ENCODE results near the gene ANKRD66.
A peak's percentile ranks its signal among the peaks of the same experiment; 100 is the strongest.
"Not testable (repeated sequence)": the region's sequence is repeated elsewhere in the genome, so short reads cannot be mapped to it uniquely, and the experiment has no call there.

Gene ANKRD66

GRCh38 chr6:46751658-46752057, 4.9 kb downstream of the ANKRD66 start:
- no peak for DNase-seq (ENCODE audit: extremely low read depth in 1 of 2, low read depth in 1 of 2)

- no peak for DNase-seq (ENCODE audit: extremely low read depth in 1 of 2, low read depth in 1 of 2)
Measured at GRCh38 chr6:46755865-46756264, 9.1 kb downstream of the ANKRD66 start.

- no peak for DNase-seq (ENCODE audit: extremely low read depth in 1 of 2, low read depth in 1 of 2)
Measured at GRCh38 chr6:46756469-46757213, 9.9 kb downstream of the ANKRD66 start.

GRCh38 chr6:46757214-46757596, 10.5 kb downstream of the ANKRD66 start:
- no peak for DNase-seq (ENCODE audit: extremely low read depth in 1 of 2, low read depth in 1 of 2)

- DNase-seq (ENCODE audit: extremely low read depth in 1 of 2, low read depth in 1 of 2), result no peak
Measured at GRCh38 chr6:46758960-46759753, 12.4 kb downstream of the ANKRD66 start.

GRCh38 chr6:46760925-46761324, 14.2 kb downstream of the ANKRD66 start:
- no peak for DNase-seq (ENCODE audit: extremely low read depth in 1 of 2, low read depth in 1 of 2)

GRCh38 chr6:46763466-46763865, 16.7 kb downstream of the ANKRD66 start:
- no peak for DNase-seq (ENCODE audit: extremely low read depth in 1 of 2, low read depth in 1 of 2)

GRCh38 chr6:46764280-46764679, 17.5 kb downstream of the ANKRD66 start:
- not testable (repeated sequence) for DNase-seq (ENCODE audit: extremely low read depth in 1 of 2, low read depth in 1 of 2)

GRCh38 chr6:46764961-46765360, 18.2 kb downstream of the ANKRD66 start:
- no peak for DNase-seq (ENCODE audit: extremely low read depth in 1 of 2, low read depth in 1 of 2)

GRCh38 chr6:46772016-46772415, 25.3 kb downstream of the ANKRD66 start:
- no peak for DNase-seq (ENCODE audit: extremely low read depth in 1 of 2, low read depth in 1 of 2)

- no peak for DNase-seq (ENCODE audit: extremely low read depth in 1 of 2, low read depth in 1 of 2)
Measured at GRCh38 chr6:46772762-46773161, 26.0 kb downstream of the ANKRD66 start.

GRCh38 chr6:46773201-46773855, 26.6 kb downstream of the ANKRD66 start:
- DNase-seq (ENCODE audit: extremely low read depth in 1 of 2, low read depth in 1 of 2), result no peak

GRCh38 chr6:46774736-46775135, 28.0 kb downstream of the ANKRD66 start:
- not testable (repeated sequence) for DNase-seq (ENCODE audit: extremely low read depth in 1 of 2, low read depth in 1 of 2)

GRCh38 chr6:46776070-46776712, 29.5 kb downstream of the ANKRD66 start:
- no peak for DNase-seq (ENCODE audit: extremely low read depth in 1 of 2, low read depth in 1 of 2)

GRCh38 chr6:46777476-46778346, 31.0 kb downstream of the ANKRD66 start:
- no peak for DNase-seq (ENCODE audit: extremely low read depth in 1 of 2, low read depth in 1 of 2)

- DNase-seq (ENCODE audit: extremely low read depth in 1 of 2, low read depth in 1 of 2), result peak in 1 of 2 donors; percentile 14
Measured at GRCh38 chr6:46781478-46782378, 35.0 kb downstream of the ANKRD66 start.

GRCh38 chr6:46784535-46784934, 37.8 kb downstream of the ANKRD66 start:
- DNase-seq (ENCODE audit: extremely low read depth in 1 of 2, low read depth in 1 of 2), result no peak

- DNase-seq (ENCODE audit: extremely low read depth in 1 of 2, low read depth in 1 of 2), result no peak
Measured at GRCh38 chr6:46787871-46788540, 41.3 kb downstream of the ANKRD66 start.

GRCh38 chr6:46788791-46789190, 42.1 kb downstream of the ANKRD66 start:
- no peak for DNase-seq (ENCODE audit: extremely low read depth in 1 of 2, low read depth in 1 of 2)
